ENCODE data around the gene RAD18.

RAD18 gene

DNA sequence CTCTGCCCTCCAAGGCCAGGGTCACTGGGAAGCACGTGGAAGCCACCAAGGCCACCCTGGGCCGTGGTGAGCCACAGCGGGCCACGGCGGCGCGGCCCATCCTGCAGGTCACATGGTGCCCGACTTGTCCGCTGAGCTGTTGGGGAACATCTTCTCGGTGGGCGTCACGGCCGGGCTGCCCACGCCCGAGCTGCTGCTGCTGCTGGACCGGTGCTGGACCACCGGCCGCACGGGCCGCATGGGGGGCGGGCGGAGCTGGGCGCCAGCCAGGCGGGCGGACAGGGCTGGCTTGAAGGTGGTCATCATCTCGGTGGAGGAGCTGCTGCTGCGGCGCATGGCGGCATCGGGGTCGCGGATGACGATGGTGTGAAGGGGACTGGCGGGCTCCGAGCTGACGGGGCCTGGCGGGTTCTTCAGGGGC, 22.1 kb upstream of the RAD18 start:
- no peak for DNase-seq

DNA sequence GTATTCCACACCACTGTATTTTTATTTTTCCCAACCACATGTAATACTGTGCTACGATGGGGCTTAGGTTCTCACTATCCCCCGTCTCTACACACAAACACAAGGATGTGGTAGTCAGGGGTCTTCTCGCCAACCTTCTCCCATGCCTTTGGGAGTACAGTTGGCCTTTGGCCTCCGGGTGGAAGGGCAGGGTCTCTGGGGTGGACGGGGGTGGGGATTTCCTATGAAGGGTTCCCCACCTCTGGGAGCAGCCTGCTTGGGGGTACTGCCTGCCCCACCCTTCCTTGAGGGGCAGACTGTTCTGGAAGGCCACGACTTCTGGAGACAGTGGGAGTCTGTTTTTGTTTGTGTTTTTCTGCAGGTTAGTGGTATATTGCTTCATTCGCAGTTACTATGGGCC, 21.3 kb upstream of the RAD18 start:
- no peak for DNase-seq

DNA sequence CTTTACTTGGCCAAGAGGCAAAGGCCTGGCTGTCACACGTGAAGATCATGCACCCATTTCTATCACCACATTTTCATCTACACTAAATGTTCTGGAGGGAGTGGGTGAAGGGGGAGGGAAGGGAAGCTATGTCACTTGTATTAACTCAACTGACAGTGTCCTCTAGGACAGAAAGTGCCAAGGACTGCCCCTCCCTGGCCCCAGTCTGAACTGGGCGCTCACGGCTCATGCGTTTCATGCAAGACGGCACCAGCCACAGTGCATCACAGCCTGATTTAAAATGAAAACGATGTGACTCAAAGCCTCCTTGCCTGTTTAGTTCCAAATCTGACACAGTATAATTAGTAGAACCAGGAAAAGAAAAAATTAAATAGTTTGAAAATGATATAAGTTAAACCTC, 20.8 kb upstream of the RAD18 start:
- no peak for DNase-seq

DNA sequence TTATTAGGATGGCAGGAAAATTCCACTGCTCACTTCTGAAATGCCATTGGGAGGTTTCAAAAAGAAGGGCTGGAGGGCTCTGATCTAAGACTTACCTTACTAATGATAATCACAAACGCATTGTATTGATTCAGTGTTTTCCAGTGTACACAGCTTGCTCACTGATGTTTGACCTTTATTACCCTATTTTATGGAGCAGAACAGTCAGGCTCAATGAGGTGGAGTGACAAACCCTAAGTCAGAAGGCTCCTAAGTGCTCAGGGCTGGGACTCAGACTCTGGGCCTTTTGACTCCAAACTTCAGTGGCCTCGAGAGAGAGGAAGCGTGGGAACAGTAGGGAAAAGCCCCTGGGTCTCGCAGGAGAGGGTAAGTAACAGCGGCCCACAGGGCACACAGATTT, 20.3 kb upstream of the RAD18 start:
- no peak for DNase-seq

DNA sequence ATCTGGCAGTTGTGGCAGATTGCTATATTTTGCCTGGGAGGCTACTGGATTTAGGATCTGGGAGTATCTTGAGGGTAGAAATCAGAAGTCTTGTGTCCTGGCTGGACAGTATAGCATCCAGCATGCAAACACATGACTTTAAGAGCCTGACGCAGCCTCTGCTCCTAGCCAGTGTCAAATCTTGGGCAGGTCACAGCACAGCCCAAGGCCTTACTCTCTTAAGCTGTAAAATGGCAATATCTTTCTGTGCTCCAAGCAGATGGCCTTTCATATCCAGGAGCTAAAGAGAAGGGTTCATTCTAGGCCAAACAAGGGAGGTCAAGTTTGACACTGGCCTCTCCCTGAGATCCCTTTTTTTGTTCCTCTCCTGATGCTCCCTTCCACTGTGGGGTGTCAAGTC, 19.8 kb upstream of the RAD18 start:
- DNase-seq: no peak

DNA sequence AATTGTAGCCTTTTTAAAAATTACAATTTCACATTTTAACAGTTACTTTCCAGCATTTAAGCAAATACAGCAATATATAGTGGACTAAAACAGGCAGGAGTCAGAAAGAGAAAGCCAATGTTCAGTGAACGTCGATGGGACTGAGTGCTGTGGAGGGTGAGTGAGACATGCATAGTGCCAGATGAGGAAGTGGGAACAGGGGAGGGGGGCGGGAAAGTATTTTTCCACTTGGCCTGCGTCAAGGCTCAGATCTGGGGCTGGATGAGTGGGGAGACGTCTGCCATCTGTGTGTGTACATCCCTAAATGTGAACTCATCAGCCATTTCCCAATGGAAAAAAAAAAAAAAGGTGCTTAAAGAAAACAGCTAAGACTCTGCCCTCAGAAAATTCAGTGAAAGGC, 19.2 kb upstream of the RAD18 start:
- no peak for DNase-seq

DNA sequence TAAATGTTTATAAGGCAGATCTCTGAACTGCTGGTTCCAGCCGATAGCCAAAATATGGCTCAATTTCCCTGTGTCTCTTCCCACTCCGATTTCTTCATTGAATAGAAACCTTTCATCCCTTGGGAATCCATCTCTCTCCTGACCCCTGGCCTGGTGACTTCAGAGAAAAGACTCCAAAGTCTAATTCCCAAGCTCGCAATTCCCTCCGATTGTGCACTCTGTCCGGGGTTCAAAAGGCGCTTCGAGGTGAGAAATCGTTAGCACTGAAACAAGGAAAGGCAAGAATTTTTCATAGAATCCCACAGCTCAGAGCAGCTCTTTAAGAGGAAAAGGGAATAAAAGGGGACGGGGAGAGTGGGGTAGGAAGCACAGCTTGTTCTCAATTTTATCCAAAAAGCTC, 18.4 kb upstream of the RAD18 start:
- DNase-seq: no peak

DNA sequence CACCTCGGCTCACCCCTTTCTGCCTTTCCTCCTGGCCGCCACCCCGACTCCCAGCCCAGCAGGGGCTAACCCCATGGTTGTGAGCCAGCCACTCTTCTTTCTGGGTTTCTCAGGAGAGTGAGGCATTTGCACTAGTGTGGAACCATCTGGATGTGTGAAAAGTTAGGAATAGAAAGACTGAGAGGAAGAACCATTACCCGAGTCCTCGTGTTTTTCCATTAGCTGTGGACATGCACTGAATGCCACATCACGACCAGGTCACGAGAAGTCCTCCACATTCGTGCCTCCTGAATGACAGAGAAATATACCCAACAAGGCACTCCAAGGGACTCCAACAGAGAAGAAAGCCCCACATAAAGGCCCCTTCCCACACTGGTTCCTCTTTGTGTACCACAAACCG, 18.0 kb upstream of the RAD18 start:
- DNase-seq: no peak

DNA sequence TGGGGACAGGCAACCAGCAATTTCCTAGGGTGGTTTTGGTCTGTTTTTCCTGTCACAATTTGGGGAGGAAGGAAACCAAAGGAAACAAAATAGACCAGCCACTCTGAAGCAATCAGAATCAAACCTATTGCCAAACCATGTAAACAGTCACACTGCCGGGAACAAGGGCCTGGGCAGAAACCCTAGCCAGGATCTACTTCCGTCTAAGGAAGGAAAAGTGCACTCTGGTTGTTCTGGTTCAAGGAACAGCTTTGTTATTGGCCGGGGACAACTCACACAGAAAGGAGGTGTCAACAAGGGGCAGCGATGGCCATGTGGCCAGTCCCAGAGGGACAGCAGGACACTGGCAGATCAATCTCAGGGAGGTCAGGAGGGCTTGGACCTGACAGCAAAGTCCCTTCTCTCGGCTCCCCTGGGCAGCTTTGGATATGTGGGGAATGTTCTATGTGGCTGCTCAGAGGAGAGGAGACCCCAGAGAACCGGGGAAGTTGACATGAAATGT, 17.5 kb upstream of the RAD18 start:
- no peak for DNase-seq

DNA sequence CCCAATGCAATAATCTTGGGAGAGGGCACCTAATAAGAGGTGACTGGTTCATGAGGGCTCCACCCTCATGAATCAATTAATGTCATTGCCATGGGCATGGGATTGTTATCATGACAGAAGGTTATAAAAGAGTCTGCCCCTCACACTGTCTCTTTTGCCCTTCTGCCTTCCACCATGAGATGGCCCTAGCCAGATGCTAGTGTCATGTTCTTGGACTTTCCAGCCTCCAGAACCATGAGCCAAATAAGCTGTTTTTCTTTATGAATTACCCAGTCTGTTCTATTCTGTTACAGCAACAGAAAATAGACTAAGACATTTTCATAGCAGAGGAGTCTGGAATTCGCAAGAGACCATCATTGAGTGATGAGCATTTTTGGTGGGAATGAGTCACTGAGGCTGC, 16.0 kb upstream of the RAD18 start:
- DNase-seq: no peak

DNA sequence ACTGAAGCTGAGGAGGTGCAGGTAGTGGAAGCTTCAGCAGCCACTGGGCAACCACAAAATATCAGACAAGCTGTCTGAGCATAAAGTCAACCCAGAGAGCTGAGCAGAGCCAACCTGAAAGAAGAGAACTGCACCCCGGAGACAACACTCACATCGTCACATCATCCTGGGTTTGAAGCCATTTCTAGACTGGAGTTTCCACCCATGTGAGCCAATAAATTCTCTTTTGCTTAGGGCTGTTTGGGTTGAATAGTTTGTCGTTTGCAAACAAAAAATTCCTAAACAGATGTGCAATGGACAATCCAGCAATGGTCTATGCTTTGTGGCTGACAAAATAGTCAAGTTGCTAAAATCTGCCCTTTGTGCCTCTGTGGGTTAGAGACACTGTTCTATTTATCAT, 15.3 kb upstream of the RAD18 start:
- no peak for DNase-seq

DNA sequence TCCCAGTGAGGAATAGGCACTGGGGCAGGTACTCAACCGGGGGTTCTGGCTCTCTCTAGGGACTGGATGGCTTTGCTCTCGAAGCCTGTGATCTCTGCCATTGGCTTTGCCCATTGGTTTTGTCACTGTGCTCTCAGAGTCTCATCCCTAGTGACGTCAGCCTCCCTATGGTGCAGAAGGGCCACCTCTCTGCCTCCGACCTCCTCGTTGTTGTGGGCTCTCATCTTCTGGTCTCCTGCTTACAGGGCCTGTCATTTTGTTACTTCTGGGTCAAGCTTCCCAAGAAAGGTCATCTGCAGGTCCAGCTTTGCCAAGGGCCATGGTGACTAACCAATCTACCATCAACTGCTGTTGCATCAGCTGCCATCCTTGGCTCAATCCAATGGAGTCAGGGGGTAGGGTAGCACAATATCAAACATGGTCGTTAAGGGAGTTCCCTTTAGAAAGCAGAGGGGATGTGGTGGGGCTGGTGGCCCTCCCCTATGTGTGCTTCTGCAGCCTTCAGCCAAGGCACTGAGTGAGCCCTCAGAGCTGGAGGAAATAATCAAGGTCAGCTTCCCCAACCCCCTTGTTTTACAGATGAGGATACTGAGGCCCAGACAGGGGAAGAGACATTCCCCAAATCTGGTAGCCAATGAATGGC, 13.4 kb upstream of the RAD18 start:
- no peak for DNase-seq

DNA sequence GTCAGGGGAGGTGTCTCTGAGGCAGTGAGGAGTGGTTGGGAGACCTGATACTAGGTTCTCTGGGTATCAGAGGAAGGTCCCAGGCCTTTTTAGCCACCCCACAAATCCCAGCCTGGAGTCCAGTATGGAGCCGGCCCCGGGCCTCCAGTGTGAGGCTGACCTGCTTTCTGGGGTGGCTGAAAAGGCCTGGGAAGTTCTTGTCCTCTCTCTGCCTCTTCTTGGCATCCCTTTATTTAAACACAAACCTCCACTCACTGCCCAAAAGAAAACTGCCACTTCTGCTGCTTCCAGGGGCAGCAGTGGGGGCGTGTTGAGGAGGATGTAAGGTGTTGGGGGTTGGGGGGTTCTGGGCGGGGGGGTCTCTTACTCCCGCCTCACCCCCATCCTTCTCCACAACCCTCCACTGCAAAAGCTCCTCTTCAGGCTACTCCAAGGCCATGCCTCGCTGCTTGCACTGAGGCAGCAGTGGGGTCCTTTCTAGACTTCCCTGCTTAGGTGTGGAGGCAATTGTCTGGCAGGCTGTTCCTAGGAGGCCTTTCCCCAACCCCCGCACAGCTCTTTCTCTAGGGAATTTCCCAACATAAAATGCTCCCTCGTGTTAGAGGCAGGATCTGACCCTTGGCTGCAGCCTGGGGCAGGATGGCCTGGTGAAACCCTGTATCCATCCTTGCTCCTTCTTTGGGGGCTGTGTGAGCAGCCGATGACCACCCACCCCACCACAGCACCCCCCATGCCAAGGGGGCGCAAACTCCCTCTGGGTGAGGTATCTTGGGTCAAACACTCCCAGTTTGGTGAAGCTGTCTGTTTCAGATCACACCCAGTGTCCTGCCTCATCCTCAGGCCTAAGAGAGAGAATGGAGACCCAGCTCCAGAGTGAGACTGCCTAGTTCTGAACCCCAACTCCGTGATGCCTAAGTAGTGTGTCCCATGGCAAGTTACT, 12.1 kb upstream of the RAD18 start:
- DNase-seq: no peak

DNA sequence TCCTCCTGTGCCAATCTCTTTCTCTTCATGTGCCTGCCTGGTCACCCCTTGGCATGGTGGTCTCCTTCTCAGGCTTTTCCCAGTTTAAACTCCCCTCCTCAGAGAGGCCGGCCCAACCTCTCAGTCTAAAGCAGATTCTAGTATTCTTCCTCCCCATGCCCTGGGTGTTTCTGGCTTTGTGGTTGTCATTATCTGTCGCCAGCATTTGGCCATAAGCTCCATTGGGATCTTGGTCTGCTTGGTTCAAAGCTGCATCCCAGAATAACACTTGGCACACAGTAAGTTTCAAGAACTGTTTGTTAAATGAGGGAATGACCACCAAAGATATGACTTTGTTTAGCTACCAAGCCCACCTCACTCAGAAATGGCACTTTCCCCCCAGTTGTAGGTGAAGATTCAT, 11.2 kb upstream of the RAD18 start:
- DNase-seq: no peak

DNA sequence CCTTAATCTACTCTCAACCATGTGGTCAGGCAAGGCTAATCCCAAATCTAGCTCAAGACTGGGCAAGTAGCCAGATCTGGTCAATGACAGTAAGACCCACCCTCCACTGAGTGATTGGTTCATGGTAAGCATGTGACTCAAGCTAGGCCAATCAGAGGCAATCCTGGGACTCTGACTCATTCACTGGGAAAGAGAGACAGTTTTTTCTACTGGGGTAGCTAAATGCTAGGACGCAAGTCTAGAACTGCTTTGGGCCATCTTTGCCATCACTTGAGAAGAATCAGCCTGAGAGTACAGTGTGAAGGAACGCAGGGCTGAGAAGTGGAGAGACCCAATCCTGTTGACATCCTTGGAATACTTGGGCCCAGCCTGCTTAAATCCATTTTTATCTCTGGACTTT, 9.4 kb upstream of the RAD18 start:
- no peak for DNase-seq

DNA sequence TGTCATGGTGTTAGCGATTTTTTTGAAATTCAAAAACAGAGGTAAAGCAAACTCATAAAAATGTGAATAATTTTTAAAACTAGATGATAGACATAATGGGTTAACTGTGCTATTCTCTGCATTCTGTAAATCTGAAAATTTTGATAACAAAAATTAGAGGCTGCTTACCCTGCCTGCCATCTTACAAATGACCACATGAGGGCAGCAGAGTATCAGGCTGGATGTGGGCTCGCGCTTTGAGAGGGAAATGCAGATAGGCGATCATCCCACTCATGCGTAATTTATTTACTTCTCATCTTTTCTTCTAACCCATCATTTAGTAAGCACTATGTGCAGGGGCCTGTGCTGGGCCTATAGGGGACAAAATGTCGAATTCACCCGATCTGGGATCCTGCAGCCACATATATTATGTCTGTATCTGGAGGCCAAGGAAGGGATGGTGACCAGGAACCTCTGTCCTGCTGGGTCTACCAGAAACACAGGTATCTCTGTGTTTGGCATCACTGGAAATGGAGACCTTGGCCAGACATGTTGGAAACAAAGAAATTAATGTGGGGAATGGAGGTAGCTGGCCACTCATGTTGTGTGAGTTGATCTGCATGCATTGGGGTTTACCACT, 7.8 kb upstream of the RAD18 start:
- peak; percentile 48 for DNase-seq

DNA sequence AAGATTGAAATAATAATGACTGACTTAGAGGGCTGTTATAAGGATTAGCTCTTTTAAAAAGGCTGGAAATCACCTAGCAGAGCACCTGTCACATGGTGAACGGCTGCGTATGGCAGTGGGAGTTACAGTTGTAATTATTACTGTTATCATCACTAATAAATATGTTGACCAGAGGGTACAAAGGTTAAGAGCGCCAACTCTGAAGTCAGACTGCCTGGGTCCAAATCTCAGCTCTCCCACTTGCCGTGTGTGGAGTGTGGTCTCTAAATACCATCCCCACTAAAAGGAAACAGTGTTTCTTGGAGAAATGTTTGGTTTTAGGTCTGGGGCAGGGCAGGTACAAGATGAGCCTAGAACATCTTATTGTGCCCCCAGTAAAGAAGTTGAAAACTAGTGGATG, 6.0 kb upstream of the RAD18 start:
- no peak for DNase-seq

DNA sequence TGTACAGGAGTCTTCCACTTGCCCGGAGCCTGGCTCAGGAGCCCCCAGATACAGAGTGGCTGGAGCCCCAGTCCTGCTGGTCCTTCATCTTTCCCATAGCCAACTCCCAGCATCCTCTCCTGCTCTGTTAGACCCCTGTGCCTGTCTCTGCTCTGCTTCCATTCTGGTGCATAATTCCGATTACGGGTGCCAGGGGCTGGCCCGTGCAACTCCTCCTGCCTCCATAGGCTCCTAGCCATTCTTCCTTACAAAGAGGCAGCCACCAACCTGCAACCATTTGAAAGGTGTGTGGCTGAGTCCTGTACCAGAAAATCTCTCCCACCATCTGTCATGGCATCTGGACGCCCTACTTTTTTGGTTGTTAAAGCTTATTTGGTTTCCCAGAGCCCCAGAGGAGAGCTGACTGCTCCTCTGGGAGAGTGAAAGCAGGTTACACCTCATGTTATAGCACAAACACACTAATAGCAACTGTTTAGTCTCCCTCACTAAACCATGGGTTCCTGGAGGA, 5.2 kb upstream of the RAD18 start:
- DNase-seq: no peak

DNA sequence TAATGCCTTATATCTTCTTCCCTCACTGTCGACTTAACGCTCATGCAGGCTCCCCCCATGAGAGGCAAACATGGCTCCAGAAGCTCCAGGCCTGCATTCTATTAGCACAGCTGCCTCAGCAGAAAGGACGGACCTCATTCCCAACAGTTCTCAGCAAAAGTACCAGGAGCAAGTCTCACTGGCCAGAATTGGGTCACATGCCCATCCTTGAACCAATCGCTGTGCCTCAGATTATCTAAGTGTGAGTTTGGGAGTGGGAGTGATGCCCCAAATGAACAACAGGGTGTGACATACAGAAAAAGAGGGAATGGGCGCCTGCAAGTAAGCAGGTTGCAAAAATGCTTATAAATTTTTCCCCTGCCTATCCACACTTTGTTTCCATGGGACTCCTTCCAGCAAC, 4.3 kb upstream of the RAD18 start:
- no peak for DNase-seq

DNA sequence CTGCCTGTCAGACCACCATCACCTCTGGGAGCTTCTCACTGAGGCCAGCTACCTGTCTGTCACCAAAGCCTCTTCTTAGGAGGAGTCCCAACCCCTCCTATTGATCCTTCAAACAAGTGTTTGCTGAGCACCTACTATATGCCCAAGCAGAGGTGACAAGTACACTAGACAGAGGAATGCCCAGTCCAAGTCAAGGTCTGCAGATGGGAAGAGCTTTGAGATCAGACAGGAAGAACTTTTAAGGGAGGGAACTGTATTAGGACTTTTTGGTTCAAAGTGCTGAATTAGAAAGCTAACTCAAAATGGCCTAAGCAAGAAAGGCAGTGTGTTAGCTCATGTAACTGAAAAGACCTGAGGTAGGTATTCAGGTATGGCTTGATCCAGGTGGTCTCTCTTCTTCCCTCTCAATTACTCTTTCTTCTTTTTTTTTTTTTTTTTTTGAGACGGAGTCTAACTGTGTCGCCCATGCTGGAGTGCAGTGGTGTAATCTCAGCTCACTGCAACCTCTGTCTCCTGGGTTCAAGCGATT, 3.6 kb upstream of the RAD18 start:
- DNase-seq: no peak

DNA sequence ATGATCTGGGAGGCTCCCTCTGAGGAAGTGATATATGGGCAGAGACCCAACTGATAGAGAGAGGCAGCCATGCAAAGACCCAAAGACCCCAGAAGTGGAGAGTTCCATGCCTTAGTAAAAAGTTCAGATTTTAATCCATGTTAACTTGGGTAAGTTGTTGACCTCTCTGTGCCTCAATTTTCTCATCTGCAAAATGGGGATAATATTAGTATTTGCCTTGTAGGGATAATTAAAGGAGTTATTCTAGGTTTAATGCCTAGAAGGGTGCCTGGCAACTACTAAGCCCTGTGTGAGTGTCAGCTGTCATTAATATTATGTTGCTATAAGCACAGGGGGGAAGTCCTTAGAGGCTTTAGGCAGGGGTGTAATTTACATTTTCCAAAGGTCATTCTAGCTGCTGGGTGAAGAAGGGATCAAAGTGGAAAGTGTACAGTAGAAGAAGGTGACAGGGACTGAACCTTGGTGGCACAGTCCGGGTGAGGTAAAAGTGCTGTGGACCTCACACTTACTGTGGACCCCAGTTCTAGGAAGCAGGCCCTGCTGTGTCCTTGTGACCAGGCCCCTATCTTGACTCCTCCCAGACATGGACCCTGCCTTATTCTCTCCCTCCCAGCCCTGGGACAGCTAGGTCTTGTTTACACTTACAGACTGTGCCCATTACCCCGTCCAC, 3.0 kb upstream of the RAD18 start:
- no peak for DNase-seq

DNA sequence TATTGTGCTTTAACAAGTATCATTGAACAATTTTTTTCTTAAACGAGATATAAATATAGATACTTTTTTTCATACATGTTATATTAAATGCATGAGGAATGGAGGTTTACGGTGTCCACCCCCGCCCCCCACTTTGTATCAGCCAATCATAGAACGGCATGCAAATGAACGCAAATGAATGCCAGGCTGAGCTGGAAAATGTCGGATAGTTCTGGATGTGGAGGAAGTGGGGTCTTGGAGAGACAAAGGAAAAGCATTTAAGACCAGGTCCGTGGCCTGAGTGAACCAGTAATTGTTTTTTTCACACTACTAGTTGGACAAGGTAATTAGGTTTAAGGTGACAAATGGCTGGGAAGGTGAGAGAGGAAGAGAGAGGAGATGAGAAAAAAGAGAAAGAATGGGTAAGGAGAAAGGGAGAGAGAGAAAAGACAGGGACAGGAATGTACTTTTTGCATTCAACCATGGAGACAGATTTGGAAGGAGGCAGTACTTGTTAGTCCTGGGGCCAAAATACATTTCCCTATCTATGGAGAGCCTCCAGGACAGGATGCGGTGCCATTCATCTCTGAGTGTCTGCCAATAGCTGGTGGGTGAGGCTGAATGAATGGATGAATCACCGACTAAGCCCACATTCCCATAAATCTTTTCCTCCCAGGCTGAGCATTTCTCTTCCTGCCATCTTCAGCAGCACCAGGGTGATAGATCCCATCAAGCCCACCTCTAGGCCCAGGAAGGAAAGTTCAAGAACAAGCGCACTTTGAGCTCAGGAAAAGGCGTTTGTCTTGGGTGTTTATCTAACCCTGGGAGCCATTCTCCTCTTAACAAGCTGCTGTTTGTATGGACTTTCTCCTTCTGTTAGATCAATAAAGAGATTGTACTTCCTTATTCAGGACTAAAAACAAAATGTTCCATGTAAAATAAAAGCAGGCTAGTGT, 1.4 kb upstream of the RAD18 start:
- no peak for DNase-seq
